HG02763 (cell line): ENCODE results near the gene GRIP2.

Experiments
- ATAC-seq: cut with Tn5 transposase; IDR thresholded peaks from one replicate; pipeline ENCODE4 v1.9.1; 2021; ENCODE audit warnings: mild to moderate bottlenecking, moderate library complexity; ENCODE audit not compliant: unreplicated experiment

GRIP2 gene

GRCh38 chr3:14440531-14441239 lies 99.5 kb downstream of the GRIP2 start:
- no peak for ATAC-seq

- ATAC-seq, result no peak
These were observed 100.0 kb downstream of the GRIP2 start for GRCh38 chr3:14440168-14440518.

GRCh38 chr3:14439501-14440167 lies 100.5 kb downstream of the GRIP2 start:
- ATAC-seq, result no peak
